Smooth muscle cell (in vitro differentiated cells): ENCODE results near the gene CHAD. TPM values are rescaled to one million over a fixed set of nuclear protein-coding genes. Genes with fewer than 3 reads are reported as not detected.

Experiments used
- DNase-seq: peaks from one replicate; lab custom pipeline; 2025; ENCODE audit not compliant: unreplicated experiment; lab: John Stamatoyannopoulos, UW
- H2AFZ ChIP-seq: fragments of 200-600 bp; sonication (generic); 2 replicates; pipeline ENCODE4 v1.6.0; 2016; ENCODE audit warnings: antibody characterized with exemption, low read depth, mild to moderate bottlenecking
- H3F3A ChIP-seq: fragments of 200-600 bp; sonication (generic); 2 replicates; pipeline ENCODE4 v1.6.0; 2017; ENCODE audit warnings: antibody characterized with exemption, low read depth
- H3K27ac ChIP-seq: fragments of 200-600 bp; sonication (generic); 2 replicates; pipeline ENCODE4 v1.5.1; 2016; ENCODE audit warnings: low read depth, mild to moderate bottlenecking
- H3K27me3 ChIP-seq: fragments of 200-600 bp; sonication (generic); 2 replicates; pipeline ENCODE4 v1.6.1; 2016; ENCODE audit warnings: low read depth, mild to moderate bottlenecking
- H3K36me3 ChIP-seq: fragments of 200-600 bp; sonication (generic); 2 replicates; pipeline ENCODE4 v1.5.1; 2016; ENCODE audit warnings: low read depth
- H3K4me1 ChIP-seq: fragments of 200-600 bp; sonication (generic); 2 replicates; pipeline ENCODE4 v1.5.1; 2016; ENCODE audit warnings: low read depth
- H3K4me2 ChIP-seq: fragments of 200-600 bp; sonication (generic); 2 replicates; pipeline ENCODE4 v1.6.0; 2016; ENCODE audit warnings: mild to moderate bottlenecking
- H3K4me3 ChIP-seq: fragments of 200-600 bp; sonication (generic); 2 replicates; pipeline ENCODE4 v1.5.1; 2016; ENCODE audit warnings: mild to moderate bottlenecking
- H3K79me2 ChIP-seq: fragments of 200-600 bp; sonication (generic); 2 replicates; pipeline ENCODE4 v1.6.0; 2016; ENCODE audit warnings: low read depth, mild to moderate bottlenecking
- H3K9ac ChIP-seq: fragments of 200-600 bp; sonication (generic); 2 replicates; pipeline ENCODE4 v1.6.0; 2016; ENCODE audit warnings: low read depth
- H3K9me3 ChIP-seq: fragments of 200-600 bp; sonication (generic); replicated peaks from 2 replicates; pipeline ENCODE4 v1.5.1; 2016; ENCODE audit warnings: low read depth
- H4K20me1 ChIP-seq: fragments of 200-600 bp; sonication (generic); 2 replicates; pipeline ENCODE4 v1.6.0; 2016; ENCODE audit warnings: low read depth
- CTCF ChIP-seq: fragments of 200-600 bp; sonication (generic); IDR thresholded peaks from 2 replicates; pipeline ENCODE4 v1.5.1; 2017; ENCODE audit warnings: borderline replicate concordance, mild to moderate bottlenecking, antibody characterized with exemption; ENCODE audit not compliant: insufficient read depth, poor library complexity, severe bottlenecking
- WGBS: methylation state at CpG from one replicate; pipeline ENCODE4 v1.1.7; 2016; ENCODE audit warnings: low lambda C conversion rate; 5-methylcytosine and 5-hydroxymethylcytosine counted together
- polyA plus RNA-seq: library from polyadenylated mRNA; unstranded; fragments of >200 nt; fragmentation: Nextera tagmentation; extraction: Ambion mirVana; gene quantifications from 2 replicates; pipeline ENCODE4 v1.2.1, GENCODE V29; 2016
- total RNA-seq: library from RNA; depleted of rRNA; stranded (reverse); fragments of >200 nt; gene quantifications from 2 replicates; pipeline ENCODE4 v1.2.3, GENCODE V29; 2014

Gene CHAD
- total and polyA plus RNA-seq, 2 experiments from 2014 or later: 0.43 TPM; not detected in 1

DNA sequence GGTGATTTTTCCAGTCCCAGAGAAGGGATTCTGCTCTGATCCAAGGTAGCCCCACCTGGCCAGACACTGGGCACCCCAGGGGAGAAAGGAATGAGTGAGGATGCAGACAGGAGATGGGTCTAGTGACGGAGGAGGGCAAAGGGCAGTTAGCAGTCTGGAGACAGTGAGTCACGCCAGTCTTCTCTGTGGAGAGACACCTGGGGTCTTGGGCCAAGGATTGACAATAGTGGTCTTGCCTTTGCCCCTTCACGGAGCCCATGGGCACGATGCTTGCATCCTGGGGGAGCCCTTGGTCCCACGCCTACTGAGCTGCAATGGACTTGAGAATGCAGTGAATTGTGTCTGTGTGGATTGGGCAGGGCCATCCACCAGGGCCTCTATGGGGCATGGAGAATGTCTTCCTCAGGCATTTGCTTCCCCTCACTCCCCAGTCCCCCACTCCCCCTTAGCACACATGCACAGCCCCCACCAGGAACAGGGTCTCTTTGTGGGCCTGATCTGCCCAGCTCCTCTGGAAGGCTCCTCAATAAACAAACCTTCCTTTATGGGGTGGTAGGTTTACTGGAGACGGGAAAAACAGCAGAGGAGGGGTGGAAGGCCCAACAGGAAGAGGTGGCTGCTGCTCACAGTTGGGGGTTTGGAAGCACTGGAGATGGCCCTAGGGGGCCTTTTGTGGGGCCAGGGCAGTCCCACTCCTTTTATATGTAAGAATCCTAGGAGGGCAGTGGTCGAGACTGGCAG lies 1.4 kb downstream of the CHAD start:
- H3K79me2 ChIP-seq: no peaks in the 10 kb centered on the region
- no peaks in the 10 kb centered on the region for H4K20me1 ChIP-seq
- H3K9me3 ChIP-seq: no peaks in the 10 kb centered on the region
- H3K4me3 ChIP-seq: no peak overlapping the region
- no peaks in the 10 kb centered on the region for H3K4me1 ChIP-seq
- no peak overlapping the region for H3K27ac ChIP-seq
- TF ChIP-seq CTCF: no peak
- 72% methylated on average over 7 of the region's 7 CpGs for WGBS
- H3K4me2 ChIP-seq: no peak overlapping the region
- DNase-seq: no peak
- H2AFZ ChIP-seq: no peak overlapping the region
- no peaks in the 10 kb centered on the region for H3F3A ChIP-seq
- no peaks in the 10 kb centered on the region for H3K36me3 ChIP-seq
- no peak overlapping the region for H3K9ac ChIP-seq
- H3K27me3 ChIP-seq: peaks cover 16% of the 10 kb centered on the region

- TF ChIP-seq CTCF: no peak
- no peaks in the 10 kb centered on the region for H4K20me1 ChIP-seq
- H3K4me3 ChIP-seq: no peak overlapping the region
- H3K36me3 ChIP-seq: no peaks in the 10 kb centered on the region
- H2AFZ ChIP-seq: no peak overlapping the region
- no peaks in the 10 kb centered on the region for H3F3A ChIP-seq
- 95% methylated on average over 9 of the region's 9 CpGs for WGBS
- H3K9ac ChIP-seq: no peak overlapping the region
- no peaks in the 10 kb centered on the region for H3K79me2 ChIP-seq
- H3K9me3 ChIP-seq: no peaks in the 10 kb centered on the region
- no peaks in the 10 kb centered on the region for H3K4me1 ChIP-seq
- H3K27ac ChIP-seq: no peak overlapping the region
- DNase-seq: no peak
- H3K4me2 ChIP-seq: no peak overlapping the region
- peaks cover 16% of the 10 kb centered on the region for H3K27me3 ChIP-seq
Observed at GRCh38 chr17:50466371-50467113, 2.1 kb downstream of the CHAD start.

DNA sequence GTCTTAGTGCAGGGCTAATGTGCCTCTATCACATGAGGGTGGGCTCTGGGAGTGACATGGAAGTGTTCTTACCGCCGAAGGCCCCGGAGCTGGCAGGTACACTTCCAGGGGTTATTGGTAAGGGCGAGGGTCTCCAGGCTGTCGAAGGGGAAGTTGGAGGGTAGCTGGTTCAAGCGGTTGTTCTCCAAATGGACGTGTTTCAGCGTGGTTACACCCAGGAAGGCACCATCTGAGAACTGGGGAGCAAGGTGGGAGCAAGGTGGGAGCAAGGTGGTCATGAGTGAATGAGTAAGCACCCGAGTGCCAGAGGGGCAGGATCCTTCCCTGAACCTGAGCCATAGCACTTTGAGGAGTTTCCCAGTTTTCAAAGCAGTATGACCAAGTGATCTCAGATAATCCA lies 3.0 kb downstream of the CHAD start:
- no peaks in the 10 kb centered on the region for H3F3A ChIP-seq
- H3K27me3 ChIP-seq: peaks cover 16% of the 10 kb centered on the region
- no peak overlapping the region for H3K4me2 ChIP-seq
- H3K9ac ChIP-seq: no peak overlapping the region
- no peak for TF ChIP-seq CTCF
- 96% methylated on average over 9 of the region's 9 CpGs for WGBS
- no peaks in the 10 kb centered on the region for H3K36me3 ChIP-seq
- DNase-seq: no peak
- H3K4me3 ChIP-seq: no peak overlapping the region
- H3K9me3 ChIP-seq: no peaks in the 10 kb centered on the region
- no peak overlapping the region for H3K27ac ChIP-seq
- no peaks in the 10 kb centered on the region for H4K20me1 ChIP-seq
- H3K4me1 ChIP-seq: no peaks in the 10 kb centered on the region
- H3K79me2 ChIP-seq: no peaks in the 10 kb centered on the region
- no peak overlapping the region for H2AFZ ChIP-seq

- Histone ChIP-seq H3K36me3 (no peaks in the 10 kb centered on the region), H3K4me3 (no peak overlapping the region), H3K27me3 (peaks cover 16% of the 10 kb centered on the region), H3K9me3 (no peaks in the 10 kb centered on the region), H3K79me2 (no peaks in the 10 kb centered on the region), H3K4me2 (no peak overlapping the region), H2AFZ (no peak overlapping the region), H3K27ac (no peak overlapping the region), H3F3A (no peaks in the 10 kb centered on the region), H4K20me1 (no peaks in the 10 kb centered on the region), H3K4me1 (no peaks in the 10 kb centered on the region), H3K9ac (no peak overlapping the region)
- no peak for TF ChIP-seq CTCF
- no peak for DNase-seq
- 94% methylated on average over 6 of the region's 6 CpGs for WGBS
Observed at GRCh38 chr17:50465171-50465570, 3.5 kb downstream of the CHAD start.
